HG03439 (cell line): ENCODE results near the gene ZSWIM2.
"Not testable (repeated sequence)": the region's sequence is repeated elsewhere in the genome, so short reads cannot be mapped to it uniquely, and the experiment has no call there.

Experiments used
- ATAC-seq: cut with Tn5 transposase; IDR thresholded peaks from one replicate; pipeline ENCODE4 v1.9.1; 2021; ENCODE audit warnings: mild to moderate bottlenecking, moderate library complexity; ENCODE audit not compliant: unreplicated experiment

The ZSWIM2 gene

GRCh38 chr2:186852508-186852907 is 3.5 kb upstream of the ZSWIM2 start:
- ATAC-seq = no peak

- no peak for ATAC-seq
These were observed 6.6 kb downstream of the ZSWIM2 start for GRCh38 chr2:186842373-186842772.

- no peak for ATAC-seq
These were observed 7.0 kb downstream of the ZSWIM2 start for GRCh38 chr2:186841940-186842339.

- ATAC-seq = no peak
These were observed 13.3 kb downstream of the ZSWIM2 start for GRCh38 chr2:186835628-186836027.

- ATAC-seq = no peak
These were observed 21.0 kb downstream of the ZSWIM2 start for GRCh38 chr2:186827862-186828492.

- no peak for ATAC-seq
These were observed 21.6 kb downstream of the ZSWIM2 start for GRCh38 chr2:186827411-186827810.

GRCh38 chr2:186822323-186822722 is 26.6 kb downstream of the ZSWIM2 start:
- ATAC-seq = no peak

- no peak for ATAC-seq
These were observed 28.7 kb downstream of the ZSWIM2 start for GRCh38 chr2:186820303-186820702.

- not testable (repeated sequence) for ATAC-seq
These were observed 37.2 kb downstream of the ZSWIM2 start for GRCh38 chr2:186811760-186812159.

GRCh38 chr2:186806591-186806990 is 42.4 kb downstream of the ZSWIM2 start:
- ATAC-seq = no peak

- not testable (repeated sequence) for ATAC-seq
These were observed 50.4 kb downstream of the ZSWIM2 start for GRCh38 chr2:186798604-186799003.

- ATAC-seq = no peak
These were observed 64.0 kb downstream of the ZSWIM2 start for GRCh38 chr2:186784930-186785329.

- no peak for ATAC-seq
These were observed 65.7 kb downstream of the ZSWIM2 start for GRCh38 chr2:186783254-186783653.

- ATAC-seq = no peak
These were observed 68.2 kb downstream of the ZSWIM2 start for GRCh38 chr2:186780701-186781316.
